ENCODE results near the gene KIAA1549. TPM values are rescaled to one million over a fixed set of nuclear protein-coding genes. Genes with fewer than 3 reads are reported as not detected.

The KIAA1549 gene
- total and polyA plus RNA-seq, 3 experiments from 2014 or later, result 1.1 to 1.2 TPM; not detected in 1

DNA sequence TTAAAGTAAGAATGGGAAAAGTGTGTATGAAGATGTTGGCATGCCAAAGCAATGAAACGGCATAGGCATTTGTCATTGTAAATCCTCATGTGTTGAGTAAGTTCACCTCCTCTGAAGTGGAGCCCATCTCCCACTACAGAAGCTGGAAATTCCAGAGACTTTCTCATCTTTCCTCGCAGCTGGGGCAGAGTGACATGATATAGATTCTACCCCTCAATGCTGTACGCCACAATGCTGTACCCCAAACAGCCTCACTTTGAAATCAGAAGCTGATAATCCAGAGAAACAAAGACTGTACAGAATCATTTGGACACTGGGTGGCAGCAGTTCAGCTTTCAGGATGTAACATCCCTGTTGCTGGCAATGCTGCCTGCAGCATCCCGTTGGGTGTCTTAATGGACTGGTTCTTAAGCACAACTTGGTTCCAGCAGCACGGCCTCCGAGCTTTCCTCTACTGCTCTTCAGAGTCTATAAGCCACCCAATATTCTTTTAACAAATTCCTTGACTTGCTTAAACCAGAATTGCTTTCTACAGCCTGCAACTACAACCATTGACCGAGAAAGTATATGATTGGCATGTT lies 35.8 kb upstream of the KIAA1549 start:
- no peaks in the 10 kb centered on the region for H3K27me3 ChIP-seq (ENCODE audit: insufficient read depth, low read length, poor library complexity, severe bottlenecking)
- peak overlapping the region in 1 of 7 donors; percentile 2 for H3K4me3 Mint-ChIP-seq
- no peaks in the 10 kb centered on the region for H3K36me3 Mint-ChIP-seq
- H3K27ac ChIP-seq (ENCODE audit: low read depth, low read length), result no peak overlapping the region
- H3K27ac Mint-ChIP-seq, result peak overlapping the region in 1 of 8 donors; percentile 58
- H3K36me3 ChIP-seq (ENCODE audit: insufficient read depth, low read length), result no peaks in the 10 kb centered on the region
- peaks cover 5 to 28% of the 10 kb centered on the region in 2 donors for H3K27me3 Mint-ChIP-seq
- POLR2A ChIA-PET, result interaction anchor here (1.0 to 1.3 kb wide), 2 partner anchors 58 to 111 kb away, joined by 4 to 5 read pairs; no protein-coding TSS in a partner anchor
- H3K9me3 ChIP-seq (ENCODE audit: low read length), result no peaks in the 10 kb centered on the region
- peaks cover 6 to 7% (median 6%) of the 10 kb centered on the region in 3 donors for H3K4me1 Mint-ChIP-seq
- no peaks in the 10 kb centered on the region for H3K9me3 Mint-ChIP-seq
- peak; percentile 35 to 73 (median 51) for DNase-seq
- no peaks in the 10 kb centered on the region for H3K4me1 ChIP-seq (ENCODE audit: insufficient read depth, low read length)
- CTCF ChIA-PET, result interaction anchor here (0.7 to 4.6 kb wide), 29 partner anchors 8 to 135 kb away, joined by 3 to 54 read pairs (median 4); no protein-coding TSS in a partner anchor
- no peak overlapping the region for H3K4me3 ChIP-seq (ENCODE audit: low read length)

DNA sequence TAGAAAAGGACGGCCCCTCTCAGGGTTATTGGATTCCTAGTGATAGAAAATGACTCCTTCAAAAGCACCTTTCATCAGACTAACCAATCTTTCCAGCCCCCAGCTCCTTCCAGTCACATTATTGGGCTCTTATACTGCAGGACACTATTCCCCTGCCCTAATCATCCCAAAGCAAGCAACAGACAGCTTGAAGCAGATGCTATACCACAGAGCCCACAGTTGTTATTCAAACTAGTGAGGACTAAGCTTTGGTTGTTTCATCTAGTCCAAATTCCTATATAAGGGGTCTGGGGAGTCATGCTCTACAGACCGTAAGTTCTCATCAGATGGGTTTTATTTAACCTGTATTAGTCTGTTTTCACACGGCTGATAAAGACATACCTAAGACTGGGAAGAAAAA lies 30.2 kb upstream of the KIAA1549 start:
- H3K9me3 ChIP-seq (ENCODE audit: low read length), result no peaks in the 10 kb centered on the region
- Mint-ChIP-seq H3K9me3 (no peaks in the 10 kb centered on the region), H3K27me3 (peaks cover 5 to 28% of the 10 kb centered on the region in 2 donors), H3K36me3 (peaks cover 0 to 4% (median 3%) of the 10 kb centered on the region in 3 donors), H3K4me1 (no peaks in the 10 kb centered on the region), H3K4me3 (no peak overlapping the region), H3K27ac (no peak overlapping the region)
- H3K36me3 ChIP-seq (ENCODE audit: insufficient read depth, low read length), result no peaks in the 10 kb centered on the region
- ChIA-PET CTCF (no interaction called here), POLR2A (no interaction called here)
- no peak for DNase-seq
- no peak overlapping the region for H3K4me3 ChIP-seq (ENCODE audit: low read length)
- no peaks in the 10 kb centered on the region for H3K4me1 ChIP-seq (ENCODE audit: insufficient read depth, low read length)
- no peaks in the 10 kb centered on the region for H3K27me3 ChIP-seq (ENCODE audit: insufficient read depth, low read length, poor library complexity, severe bottlenecking)
- no peak overlapping the region for H3K27ac ChIP-seq (ENCODE audit: low read depth, low read length)

DNA sequence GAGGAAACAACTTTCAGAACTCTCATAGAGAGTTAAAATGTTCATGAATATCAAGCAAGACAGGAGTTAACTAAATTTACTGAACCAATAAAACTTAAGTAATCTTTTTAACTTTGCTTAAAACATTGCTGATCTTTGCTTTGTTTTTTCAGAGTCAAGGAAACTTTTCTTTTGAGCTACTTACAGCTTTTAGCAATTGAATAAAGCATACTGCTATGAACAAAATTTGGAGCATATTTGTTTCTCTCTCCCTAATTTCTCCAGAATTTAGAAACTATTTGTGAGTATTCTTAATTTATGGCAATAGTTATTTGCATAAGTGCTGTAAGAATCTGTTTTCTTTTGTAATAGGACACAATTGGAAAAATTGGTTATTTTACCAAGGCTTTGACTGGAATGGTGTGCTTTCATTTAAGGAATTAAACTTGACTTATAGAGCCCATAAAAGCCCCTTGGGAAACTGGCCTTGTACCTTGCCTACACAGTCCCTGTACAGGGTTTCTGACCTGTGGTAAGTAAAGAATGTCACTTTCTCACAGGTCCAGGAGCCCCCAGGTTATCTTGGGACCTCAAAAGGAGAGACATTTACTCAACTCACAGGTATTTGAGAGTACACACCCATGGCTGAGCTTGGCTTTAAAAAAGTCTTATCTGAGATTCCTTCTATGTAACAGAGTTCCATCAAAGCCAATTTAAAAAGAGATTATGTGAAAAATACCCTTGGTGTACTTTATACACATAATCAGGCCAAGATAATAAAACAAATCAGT lies 23.3 kb upstream of the KIAA1549 start:
- CTCF ChIA-PET, result no interaction called here
- no peak overlapping the region for H3K4me3 Mint-ChIP-seq

DNA sequence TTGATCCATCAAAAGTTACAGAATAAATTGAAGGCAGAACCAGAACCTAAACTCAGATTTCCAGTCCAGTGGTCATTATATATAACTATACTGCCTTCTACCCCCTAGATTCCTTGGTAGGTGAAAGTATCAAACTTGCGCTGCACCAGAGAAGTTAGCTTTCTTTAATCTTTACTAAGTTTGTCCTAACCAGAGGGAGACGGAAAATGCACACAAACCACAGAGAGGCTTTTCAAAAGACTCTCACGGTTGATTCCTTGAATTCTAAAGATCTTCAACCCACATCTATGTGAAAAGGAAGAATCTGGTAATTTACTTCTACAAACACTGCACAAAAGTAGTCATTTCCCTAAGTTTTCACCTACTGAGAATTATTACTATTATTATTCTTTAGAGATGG lies 18.2 kb upstream of the KIAA1549 start:
- Histone ChIP-seq H3K27me3 (ENCODE audit: insufficient read depth, low read length, poor library complexity, severe bottlenecking) (peaks cover 3% of the 10 kb centered on the region), H3K27ac (ENCODE audit: low read depth, low read length) (no peak overlapping the region), H3K36me3 (ENCODE audit: insufficient read depth, low read length) (no peaks in the 10 kb centered on the region), H3K9me3 (ENCODE audit: low read length) (no peaks in the 10 kb centered on the region), H3K4me3 (ENCODE audit: low read length) (no peak overlapping the region), H3K4me1 (ENCODE audit: insufficient read depth, low read length) (no peaks in the 10 kb centered on the region)
- Mint-ChIP-seq H3K36me3 (peaks cover 0 to 4% (median 0%) of the 10 kb centered on the region in 3 donors), H3K4me1 (no peaks in the 10 kb centered on the region), H3K27me3 (peaks cover 2 to 30% of the 10 kb centered on the region in 2 donors), H3K9me3 (peaks cover 0 to 13% (median 3%) of the 10 kb centered on the region in 5 donors), H3K4me3 (no peak overlapping the region), H3K27ac (no peak overlapping the region)
- POLR2A ChIA-PET, result no interaction called here
- CTCF ChIA-PET, result no interaction called here
- no peak for DNase-seq

More for the DNA sequence above, 23.3 kb upstream of the KIAA1549 start:
- POLR2A ChIA-PET, result no interaction called here
- Histone ChIP-seq H3K4me3 (ENCODE audit: low read length) (no peak overlapping the region), H3K27ac (ENCODE audit: low read depth, low read length) (no peak overlapping the region), H3K9me3 (ENCODE audit: low read length) (no peaks in the 10 kb centered on the region), H3K27me3 (ENCODE audit: insufficient read depth, low read length, poor library complexity, severe bottlenecking) (no peaks in the 10 kb centered on the region), H3K4me1 (ENCODE audit: insufficient read depth, low read length) (no peaks in the 10 kb centered on the region), H3K36me3 (ENCODE audit: insufficient read depth, low read length) (no peaks in the 10 kb centered on the region)
- peak overlapping the region in 1 of 8 donors; percentile 9 for H3K27ac Mint-ChIP-seq
- H3K4me1 Mint-ChIP-seq, result no peaks in the 10 kb centered on the region
- peaks cover 0 to 19% (median 5%) of the 10 kb centered on the region in 5 donors for H3K9me3 Mint-ChIP-seq
- H3K36me3 Mint-ChIP-seq, result peaks cover 0 to 8% (median 0%) of the 10 kb centered on the region in 3 donors
- peaks cover 0 to under 1% of the 10 kb centered on the region in 2 donors for H3K27me3 Mint-ChIP-seq
- no peak for DNase-seq

DNA sequence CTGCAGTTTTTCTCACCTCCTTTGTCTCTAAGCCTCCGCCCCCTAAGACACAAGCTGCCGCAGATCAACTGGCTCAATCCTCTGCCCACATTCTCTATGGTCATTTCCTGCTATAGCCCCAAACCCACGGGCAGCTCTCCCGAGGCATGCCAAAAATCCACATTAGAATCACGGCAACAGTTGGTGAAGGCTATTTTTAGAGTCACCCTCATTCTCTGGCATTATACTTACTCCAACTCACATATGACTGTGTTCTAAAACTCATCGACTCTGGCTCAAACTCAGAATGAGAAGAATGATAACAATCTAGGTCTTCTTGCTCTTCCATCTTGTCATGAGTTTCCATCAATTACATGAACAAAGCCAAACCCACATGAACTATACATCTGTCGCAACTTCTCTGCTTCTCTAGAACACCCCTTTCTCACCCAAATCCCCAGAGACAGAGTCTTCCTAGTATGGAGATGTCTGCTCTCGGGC lies 10.9 kb upstream of the KIAA1549 start:
- peaks cover 0 to 5% (median 2%) of the 10 kb centered on the region in 3 donors for H3K36me3 Mint-ChIP-seq
- H3K27me3 ChIP-seq (ENCODE audit: insufficient read depth, low read length, poor library complexity, severe bottlenecking), result peaks cover 3% of the 10 kb centered on the region
- H3K27ac ChIP-seq (ENCODE audit: low read depth, low read length), result no peak overlapping the region
- H3K36me3 ChIP-seq (ENCODE audit: insufficient read depth, low read length), result no peaks in the 10 kb centered on the region
- POLR2A ChIA-PET, result no interaction called here
- H3K4me1 Mint-ChIP-seq, result no peaks in the 10 kb centered on the region
- H3K27ac Mint-ChIP-seq, result no peak overlapping the region
- H3K4me3 Mint-ChIP-seq, result no peak overlapping the region
- H3K9me3 ChIP-seq (ENCODE audit: low read length), result no peaks in the 10 kb centered on the region
- DNase-seq, result no peak
- H3K4me1 ChIP-seq (ENCODE audit: insufficient read depth, low read length), result no peaks in the 10 kb centered on the region
- peaks cover 13 to 37% of the 10 kb centered on the region in 2 donors for H3K27me3 Mint-ChIP-seq
- CTCF ChIA-PET, result no interaction called here
- no peak overlapping the region for H3K4me3 ChIP-seq (ENCODE audit: low read length)
- H3K9me3 Mint-ChIP-seq, result peaks cover 0 to 7% (median 5%) of the 10 kb centered on the region in 5 donors

DNA sequence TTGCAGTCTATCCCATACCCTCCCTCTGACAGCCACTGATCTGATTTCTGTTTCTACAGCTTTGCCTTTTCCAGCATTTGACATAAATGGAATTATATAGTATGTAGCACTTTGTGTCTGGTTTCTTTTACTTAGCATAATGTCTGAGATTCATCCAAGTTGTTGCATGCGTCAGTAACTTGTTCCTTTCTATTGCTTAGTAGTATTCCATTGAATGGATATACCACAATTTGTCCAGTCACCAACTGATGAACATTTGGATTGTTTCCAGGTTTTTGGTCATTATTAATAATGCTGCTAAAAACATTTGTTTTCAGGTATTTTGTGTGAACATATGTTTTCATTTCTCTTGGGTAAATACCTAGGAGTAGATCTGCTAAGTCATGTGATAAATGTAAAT lies 6.5 kb upstream of the KIAA1549 start:
- DNase-seq, result no peak
- ChIA-PET POLR2A (no interaction called here), CTCF (interaction anchor here (1.5 kb wide), 1 partner anchor 249 kb away, joined by 3 read pairs; no protein-coding TSS in a partner anchor)
- Histone ChIP-seq H3K4me1 (ENCODE audit: insufficient read depth, low read length) (no peaks in the 10 kb centered on the region), H3K36me3 (ENCODE audit: insufficient read depth, low read length) (no peaks in the 10 kb centered on the region), H3K27me3 (ENCODE audit: insufficient read depth, low read length, poor library complexity, severe bottlenecking) (peaks cover 3% of the 10 kb centered on the region), H3K4me3 (ENCODE audit: low read length) (no peak overlapping the region), H3K9me3 (ENCODE audit: low read length) (no peaks in the 10 kb centered on the region), H3K27ac (ENCODE audit: low read depth, low read length) (no peak overlapping the region)
- Mint-ChIP-seq H3K36me3 (peaks cover 0 to 5% (median 2%) of the 10 kb centered on the region in 3 donors), H3K9me3 (peaks cover 2 to 7% (median 5%) of the 10 kb centered on the region in 5 donors), H3K4me1 (peaks cover 0 to under 1% (median 0%) of the 10 kb centered on the region in 3 donors), H3K4me3 (no peak overlapping the region), H3K27me3 (peaks cover 18 to 25% of the 10 kb centered on the region in 2 donors), H3K27ac (no peak overlapping the region)

DNA sequence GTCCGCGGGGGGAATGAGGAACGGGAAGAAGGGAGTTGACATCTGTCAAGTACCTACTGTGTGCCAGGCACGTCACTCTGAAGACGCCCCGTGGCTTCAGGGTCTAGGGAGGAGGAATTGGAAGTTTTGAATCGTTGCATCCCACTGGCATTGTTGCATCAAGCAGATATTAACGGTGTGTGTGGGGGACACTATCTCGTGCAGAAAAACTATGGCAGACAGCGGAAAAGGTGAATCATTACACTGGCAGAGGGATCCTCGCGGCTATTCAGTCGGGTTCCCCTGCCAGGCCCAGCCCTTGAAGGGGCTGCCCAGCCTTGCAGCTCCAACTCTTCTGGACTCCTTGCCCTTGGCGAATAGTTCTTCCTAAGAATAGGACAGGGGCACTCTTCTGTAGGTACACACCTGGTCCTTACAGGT lies 1.0 kb upstream of the KIAA1549 start:
- Histone ChIP-seq H3K4me3 (ENCODE audit: low read length) (no peak overlapping the region), H3K9me3 (ENCODE audit: low read length) (no peaks in the 10 kb centered on the region), H3K4me1 (ENCODE audit: insufficient read depth, low read length) (peaks cover 5% of the 10 kb centered on the region), H3K36me3 (ENCODE audit: insufficient read depth, low read length) (no peaks in the 10 kb centered on the region), H3K27me3 (ENCODE audit: insufficient read depth, low read length, poor library complexity, severe bottlenecking) (peaks cover 26% of the 10 kb centered on the region), H3K27ac (ENCODE audit: low read depth, low read length) (no peak overlapping the region)
- H3K4me1 Mint-ChIP-seq, result peaks cover 9 to 18% (median 10%) of the 10 kb centered on the region in 3 donors
- peaks cover 0 to 3% (median 0%) of the 10 kb centered on the region in 5 donors for H3K9me3 Mint-ChIP-seq
- H3K36me3 Mint-ChIP-seq, result peaks cover 0 to 4% (median 1%) of the 10 kb centered on the region in 3 donors
- POLR2A ChIA-PET, result no interaction called here
- CTCF ChIA-PET, result interaction anchor here (0.8 to 2.6 kb wide), 2 partner anchors 96 to 533 kb away, joined by 3 to 12 read pairs; no protein-coding TSS in a partner anchor
- DNase-seq, result no peak
- no peak overlapping the region for H3K27ac Mint-ChIP-seq
- peaks cover 44 to 45% of the 10 kb centered on the region in 2 donors for H3K27me3 Mint-ChIP-seq
- peak overlapping the region; percentile 52 to 85 (median 76) for H3K4me3 Mint-ChIP-seq

Data from CD8-positive, alpha-beta memory T cell (primary cell).